K562 (cell line): Measurements from ENCODE around the gene TTK. TPM values are rescaled to one million over a fixed set of nuclear protein-coding genes. Genes with fewer than 3 reads are reported as not detected.

ENCODE experiments used
- ATAC-seq: fragments of 200-7000 bp; cut with Tn5 transposase; 3 replicates; pipeline ENCODE4 v1.9.1; 2020; ENCODE audit warnings: moderate library complexity
- BruUV-seq: library from RNA; stranded (reverse); fragments of 400-500 nt; replicated peaks from 2 replicates; lab custom pipeline; 2021; lab: Mats Ljungman, UMichigan
- CTCF ChIA-PET: fragments of 300-600 bp; formaldehyde crosslinking; extraction: SDS; loops from one replicate; lab custom pipeline; 2021; ENCODE audit warnings: low intra/inter-chr PET ratio; lab: Yijun Ruan, JAX
- POLR2A ChIA-PET: fragments of 300-600, 350-650 bp; sonication (Branson Sonifier 250); formaldehyde crosslinking; extraction: SDS; loops from one replicate; lab custom pipeline; 2021; ENCODE audit warnings: antibody characterized with exemption, inconsistent platforms; lab: Yijun Ruan, JAX
- DNase-seq, 4 experiments: peaks; one replicate each; pipeline versions ENCODE4 v3.0.0 to v3.0.0-alpha.2; 2011 to 2018; ENCODE audit warnings: low spot score in 3 of 4, mixed read lengths in 3 of 4; ENCODE audit errors: extremely low read depth in 1 of 4
- FAIRE-seq: peaks from 2 replicates; lab custom pipeline; 2011; peaks lifted over from hg19 to GRCh38; lab: Jason Lieb, UNC
- H2AFZ ChIP-seq: 2 replicates; pipeline ENCODE4 v1.6.0; 2011; ENCODE audit warnings: low read depth, low read length, control low read depth, inconsistent platforms
- H3K27ac ChIP-seq: fragments of 200-600 bp; 3 replicates; pipeline ENCODE4 v1.8.0; 2011; ENCODE audit warnings: low read depth, mild to moderate bottlenecking, control low read depth, inconsistent platforms, low read length, moderate library complexity, mixed read lengths; ENCODE audit errors: extremely low read depth
- H3K27me3 ChIP-seq, 2 experiments: fragments of 300-600 bp in 1 of 2; 2 replicates in 1 of 2; 3 replicates in 1 of 2; pipeline versions ENCODE4 v1.6.0 to v1.8.0; 2011; ENCODE audit warnings: inconsistent platforms in 2 of 2, low read length in 2 of 2, mild to moderate bottlenecking in 1 of 2, mixed read lengths in 1 of 2, moderate library complexity in 1 of 2; ENCODE audit not compliant: control insufficient read depth in 2 of 2, insufficient read depth in 2 of 2
- H3K36me3 ChIP-seq: fragments of 300-600 bp; 3 replicates; pipeline ENCODE4 v1.8.0; 2011; ENCODE audit warnings: mild to moderate bottlenecking, low read length, inconsistent platforms; ENCODE audit not compliant: control insufficient read depth, insufficient read depth
- H3K4me1 ChIP-seq, 2 experiments: fragments of 200-600 bp in 1 of 2; replicated peaks in 1 of 2; 2 replicates in 1 of 2; 3 replicates in 1 of 2; pipeline versions ENCODE4 v1.5.1 to v1.8.0; 2011; ENCODE audit warnings: inconsistent platforms in 2 of 2, low read length in 2 of 2, mild to moderate bottlenecking in 1 of 2, mixed read lengths in 1 of 2, moderate library complexity in 1 of 2; ENCODE audit not compliant: control insufficient read depth in 2 of 2, insufficient read depth in 2 of 2
- H3K4me2 ChIP-seq: 2 replicates; pipeline ENCODE4 v1.6.1; 2011; ENCODE audit warnings: low read length, control low read depth, inconsistent platforms, mixed read lengths; ENCODE audit not compliant: insufficient read depth
- H3K4me3 ChIP-seq: fragments of 200-600 bp; sonication (generic), shearing (Covaris generic); 2 replicates; pipeline ENCODE4 v1.5.1; 2016; ENCODE audit warnings: control low read depth, inconsistent platforms
- H3K79me2 ChIP-seq: fragments of 200-600 bp; 3 replicates; pipeline ENCODE4 v1.8.0; 2011; ENCODE audit warnings: low read length, inconsistent platforms; ENCODE audit not compliant: control insufficient read depth, insufficient read depth
- H3K9ac ChIP-seq, 2 experiments: 2 replicates each; pipeline versions ENCODE4 v1.6.0 to v1.6.1; 2011; ENCODE audit warnings: low read depth in 2 of 2, low read length in 2 of 2, control low read depth in 1 of 2, inconsistent platforms in 1 of 2, mild to moderate bottlenecking in 1 of 2, mixed read lengths in 1 of 2; ENCODE audit not compliant: insufficient read depth in 1 of 2
- H3K9me1 ChIP-seq: one replicate; pipeline ENCODE4 v1.6.0; 2011; ENCODE audit warnings: inconsistent platforms, mild to moderate bottlenecking, low read length, moderate library complexity; ENCODE audit not compliant: control insufficient read depth, insufficient read depth
- H3K9me3 ChIP-seq: replicated peaks from 2 replicates; pipeline ENCODE4 v1.5.1; 2011; ENCODE audit warnings: low read depth, low read length, inconsistent platforms; ENCODE audit not compliant: control insufficient read depth, insufficient read depth
- H4K20me1 ChIP-seq: replicated peaks from 2 replicates; pipeline ENCODE4 v1.6.1; 2011; ENCODE audit warnings: low read length, inconsistent platforms, mixed read lengths; ENCODE audit not compliant: control insufficient read depth, insufficient read depth
- CAMTA2 ChIP-seq: fragments of 250-450 bp; sonication (Bioruptor Pico); conservative IDR thresholded peaks from 2 replicates; pipeline ENCODE4 v1.5.1; 2022
- HIVEP1 ChIP-seq: fragments of 250-450 bp; sonication (Bioruptor Pico); IDR thresholded peaks from 2 replicates; pipeline ENCODE4 v1.4.0; 2020; ENCODE audit warnings: mild to moderate bottlenecking
- HNRNPK ChIP-seq: fragments of 200-400 bp; formaldehyde crosslinking; IDR thresholded peaks from one replicate; pipeline ENCODE4 v1.6.1; 2018; ENCODE audit warnings: mild to moderate bottlenecking, low read depth, low read length; ENCODE audit not compliant: poor library complexity, severe bottlenecking
- KDM4B ChIP-seq, 2 experiments: fragments of 450-650 bp in 1 of 2; sonication (generic) in 1 of 2; IDR thresholded peaks; 2 replicates each; pipeline ENCODE4 v1.6.1; 2016 to 2017; ENCODE audit warnings: borderline replicate concordance in 2 of 2, antibody characterized with exemption in 1 of 2, low read depth in 1 of 2, mild to moderate bottlenecking in 1 of 2
- KLF16 ChIP-seq: IDR thresholded peaks from 2 replicates; pipeline ENCODE4 v1.6.1; 2016; ENCODE audit warnings: antibody characterized with exemption
- RBM14 ChIP-seq: fragments of 200-400 bp; formaldehyde crosslinking; IDR thresholded peaks from 2 replicates; pipeline ENCODE4 v1.6.1; 2018; ENCODE audit warnings: low read depth, mild to moderate bottlenecking, low read length, moderate library complexity, borderline replicate concordance; ENCODE audit not compliant: insufficient read depth
- RBM22 ChIP-seq: fragments of 200-400 bp; formaldehyde crosslinking; IDR thresholded peaks from 2 replicates; pipeline ENCODE4 v1.6.1; 2018; ENCODE audit warnings: low read length, low read depth; ENCODE audit not compliant: poor library complexity, severe bottlenecking
- STAT5A ChIP-seq: IDR thresholded peaks from 2 replicates; pipeline ENCODE4 v1.6.1; 2012; ENCODE audit warnings: low read length, inconsistent platforms, borderline replicate concordance
- YY1 ChIP-seq, 3 experiments: IDR thresholded peaks; 2 replicates each; pipeline ENCODE4 v1.6.1; 2011; ENCODE audit warnings: low read length in 2 of 3, mild to moderate bottlenecking in 2 of 3, moderate library complexity in 2 of 3, borderline replicate concordance in 1 of 3, control low read depth in 1 of 3, low read depth in 1 of 3; ENCODE audit not compliant: insufficient read depth in 3 of 3, insufficient replicate concordance in 2 of 3, control insufficient read depth in 1 of 3, insufficient read length in 1 of 3; ENCODE audit errors: extremely low read depth in 1 of 3
- ZBTB17 ChIP-seq: fragments of 450-650 bp; formaldehyde crosslinking; IDR thresholded peaks from 2 replicates; pipeline ENCODE4 v1.4.0; 2020; ENCODE audit warnings: mild to moderate bottlenecking
- ZNF232 ChIP-seq: sonication (generic); formaldehyde crosslinking; IDR thresholded peaks from 2 replicates; pipeline ENCODE4 v1.8.0; 2022; ENCODE audit warnings: mild to moderate bottlenecking, missing genetic modification reagents
- ZNF57 ChIP-seq: fragments of 450-650 bp; formaldehyde crosslinking; IDR thresholded peaks from 2 replicates; pipeline ENCODE4 v1.4.0; 2020; ENCODE audit warnings: mild to moderate bottlenecking, moderate library complexity
- WGBS: fragments of 100-300 bp; shearing (Covaris generic); methylation state at CpG from one replicate; pipeline ENCODE4 v1.1.6; 2016; ENCODE audit warnings: low coverage, mixed read lengths; ENCODE audit not compliant: insufficient coverage; ENCODE audit errors: missing lambda C conversion rate; 5-methylcytosine and 5-hydroxymethylcytosine counted together
- in situ Hi-C: fragments of 300-500 bp; cut with MboI; formaldehyde crosslinking; loops from 4 replicates; pipeline ENCODE4 v1.15.0; 2018; ENCODE audit warnings: inconsistent platforms, mixed read lengths
- intact Hi-C: fragments of 100-400 bp; cut with micrococcal nuclease; formaldehyde crosslinking; loops from 2 replicates; pipeline ENCODE4 v1.14.2; 2022
- polyA plus RNA-seq, 8 experiments: library from polyadenylated mRNA; depleted of rRNA in 4 of 8; stranded (reverse) in 5 of 8; unstranded in 3 of 8; fragments of >200 nt; fragmentation: Nextera tagmentation in 2 of 8; fragmentation: Illumina TruSeq in 1 of 8; extraction: Ambion mirVana in 2 of 8; extraction: Trizol in 1 of 8; gene quantifications; 2 replicates each; pipeline versions ENCODE4 v1.2.1 to v1.2.3, GENCODE V29; 2011 to 2014; ENCODE audit warnings: inconsistent platforms in 1 of 8, missing spikeins in 1 of 8
- total RNA-seq, 7 experiments: library from RNA; depleted of rRNA in 6 of 7; stranded (reverse); fragments of >200 nt in 6 of 7; fragmentation: Illumina TruSeq in 2 of 7; extraction: Trizol in 2 of 7; gene quantifications; 2 replicates each; pipeline versions ENCODE4 v1.2.1 to v1.2.3, GENCODE V29; 2011 to 2021; ENCODE audit warnings: low replicate concordance in 1 of 7
- TF ChIP-seq, protein P1 (sequence below): sonication (generic); formaldehyde crosslinking; IDR thresholded peaks from 2 replicates; pipeline ENCODE4 v1.8.0; 2022; ENCODE audit warnings: mild to moderate bottlenecking, missing genetic modification reagents
- TF ChIP-seq, protein P2 (sequence below), 2 experiments: fragments of 450-650 bp; IDR thresholded peaks; 2 replicates each; pipeline ENCODE4 v1.6.1; 2016; ENCODE audit warnings: mild to moderate bottlenecking in 2 of 2, borderline replicate concordance in 1 of 2, low read depth in 1 of 2, moderate library complexity in 1 of 2

The TTK gene
- total and polyA plus RNA-seq, 9 of the 15 experiments (the other 6 are each of a cell fraction or from before 2014, with no cell fraction given): 32.7 to 58.9 (median 52.8) TPM

DNA sequence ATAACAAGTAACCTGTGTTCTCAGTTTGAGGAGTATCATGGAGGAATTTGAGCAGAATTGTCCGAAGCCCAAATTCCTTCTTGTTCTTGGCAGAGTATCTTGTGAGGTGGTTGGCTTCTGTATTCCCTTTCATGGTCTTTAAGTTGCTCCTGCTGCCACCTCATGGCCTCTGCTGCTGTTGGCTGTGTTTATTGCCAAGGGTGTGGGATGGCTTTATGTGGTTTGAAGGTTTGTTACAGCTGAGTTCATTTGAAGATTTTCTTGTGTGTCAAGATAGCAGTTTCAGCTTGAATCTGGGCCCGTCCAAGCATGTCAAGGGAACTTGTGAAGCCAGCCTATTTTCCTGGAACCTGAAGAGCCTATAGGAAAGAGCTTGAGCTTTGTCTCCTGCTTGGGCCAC, 20.2 kb upstream of the TTK start:
- FAIRE-seq: peak; percentile 11
- intact Hi-C loops: no loop called here
- TF ChIP-seq HNRNPK: no peak
- no peak for TF ChIP-seq KDM4B (IDR thresholded peaks at IDR 0.05; ENCODE audit: borderline replicate concordance in 2 of 2, low read depth in 1 of 2)
- TF ChIP-seq, protein P1, sequence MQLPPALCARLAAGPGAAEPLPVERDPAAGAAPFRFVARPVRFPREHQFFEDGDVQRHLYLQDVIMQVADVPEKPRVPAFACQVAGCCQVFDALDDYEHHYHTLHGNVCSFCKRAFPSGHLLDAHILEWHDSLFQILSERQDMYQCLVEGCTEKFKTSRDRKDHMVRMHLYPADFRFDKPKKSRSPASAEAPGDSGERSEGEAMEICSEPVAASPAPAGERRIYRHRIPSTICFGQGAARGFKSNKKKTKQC (CRISPR knock-in tag): no peak
- TF ChIP-seq ZNF57 (CRISPR knock-in tag): no peak
- TF ChIP-seq RBM14: no peak
- TF ChIP-seq ZNF232: no peak
- no peak for TF ChIP-seq KLF16
- no peak for TF ChIP-seq YY1 (IDR thresholded peaks at IDR 0.05; ENCODE audit: borderline replicate concordance in 1 of 3, control insufficient read depth in 1 of 3, extremely low read depth in 1 of 3, insufficient read depth in 3 of 3, insufficient read length in 1 of 3, insufficient replicate concordance in 2 of 3, low read depth in 1 of 3, low read length in 2 of 3)
- TF ChIP-seq, protein P2, sequence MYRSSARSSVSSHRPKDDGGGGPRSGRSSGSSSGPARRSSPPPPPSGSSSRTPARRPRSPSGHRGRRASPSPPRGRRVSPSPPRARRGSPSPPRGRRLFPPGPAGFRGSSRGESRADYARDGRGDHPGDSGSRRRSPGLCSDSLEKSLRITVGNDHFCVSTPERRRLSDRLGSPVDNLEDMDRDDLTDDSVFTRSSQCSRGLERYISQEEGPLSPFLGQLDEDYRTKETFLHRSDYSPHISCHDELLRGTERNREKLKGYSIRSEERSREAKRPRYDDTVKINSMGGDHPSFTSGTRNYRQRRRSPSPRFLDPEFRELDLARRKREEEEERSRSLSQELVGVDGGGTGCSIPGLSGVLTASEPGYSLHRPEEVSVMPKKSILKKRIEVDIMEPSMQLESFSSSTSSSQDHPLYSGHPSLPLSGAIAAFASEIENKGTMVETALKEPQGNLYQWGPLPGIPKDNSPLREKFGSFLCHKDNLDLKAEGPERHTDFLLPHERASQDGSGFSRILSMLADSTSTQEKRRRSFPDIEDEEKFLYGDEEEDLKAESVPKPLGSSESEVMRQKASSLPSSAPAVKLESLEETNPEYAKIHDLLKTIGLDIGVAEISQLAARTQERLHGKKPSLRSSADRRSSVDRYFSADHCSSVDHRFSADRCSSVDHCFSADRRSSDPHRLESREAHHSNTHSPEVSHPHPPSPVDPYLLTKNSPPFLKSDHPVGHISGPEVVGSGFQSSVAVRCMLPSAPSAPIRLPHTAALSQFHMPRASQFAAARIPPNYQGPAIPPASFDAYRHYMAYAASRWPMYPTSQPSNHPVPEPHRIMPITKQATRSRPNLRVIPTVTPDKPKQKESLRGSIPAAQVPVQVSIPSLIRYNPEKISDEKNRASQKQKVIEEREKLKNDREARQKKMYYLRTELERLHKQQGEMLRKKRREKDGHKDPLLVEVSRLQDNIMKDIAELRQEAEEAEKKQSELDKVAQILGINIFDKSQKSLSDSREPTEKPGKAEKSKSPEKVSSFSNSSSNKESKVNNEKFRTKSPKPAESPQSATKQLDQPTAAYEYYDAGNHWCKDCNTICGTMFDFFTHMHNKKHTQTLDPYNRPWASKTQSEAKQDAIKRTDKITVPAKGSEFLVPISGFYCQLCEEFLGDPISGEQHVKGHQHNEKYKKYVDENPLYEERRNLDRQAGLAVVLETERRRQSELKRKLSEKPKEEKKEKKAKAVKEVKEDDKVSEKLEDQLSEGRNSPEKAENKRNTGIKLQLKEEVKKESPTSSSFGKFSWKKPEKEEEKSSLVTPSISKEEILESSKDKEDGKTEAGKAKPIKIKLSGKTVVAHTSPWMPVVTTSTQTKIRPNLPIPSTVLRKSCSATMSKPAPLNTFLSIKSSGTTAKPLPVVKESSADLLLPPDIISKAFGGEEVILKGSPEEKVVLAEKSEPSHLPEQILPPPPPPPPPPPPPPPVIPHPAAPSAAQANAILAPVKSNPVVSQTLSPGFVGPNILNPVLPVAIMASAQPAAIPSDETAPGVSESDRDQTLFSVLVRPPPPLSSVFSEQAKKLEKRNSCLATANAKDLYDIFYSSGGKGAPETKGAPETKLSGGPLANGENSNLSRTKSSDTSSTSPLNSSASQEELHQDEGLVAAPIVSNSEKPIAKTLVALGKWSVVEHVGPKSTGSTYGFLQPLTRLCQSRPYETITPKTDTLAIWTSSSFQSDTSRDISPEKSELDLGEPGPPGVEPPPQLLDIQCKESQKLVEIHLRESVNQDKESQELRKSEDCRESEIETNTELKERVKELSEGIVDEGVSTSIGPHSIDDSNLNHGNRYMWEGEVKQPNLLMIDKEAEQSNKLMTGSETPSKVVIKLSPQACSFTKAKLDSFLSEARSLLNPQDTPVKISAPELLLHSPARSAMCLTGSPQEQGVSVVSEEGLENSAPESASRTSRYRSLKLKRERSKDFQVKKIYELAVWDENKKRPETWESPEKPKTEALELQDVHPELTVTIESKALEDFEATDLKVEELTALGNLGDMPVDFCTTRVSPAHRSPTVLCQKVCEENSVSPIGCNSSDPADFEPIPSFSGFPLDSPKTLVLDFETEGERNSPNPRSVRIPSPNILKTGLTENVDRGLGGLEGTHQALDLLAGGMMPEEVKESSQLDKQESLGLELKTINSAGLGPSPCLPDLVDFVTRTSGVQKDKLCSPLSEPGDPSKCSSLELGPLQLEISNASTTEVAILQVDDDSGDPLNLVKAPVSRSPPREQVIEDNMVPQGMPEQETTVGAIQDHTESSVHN (IDR thresholded peaks at IDR 0.05; ENCODE audit: borderline replicate concordance in 1 of 2, low read depth in 1 of 2): no peak
- TF ChIP-seq RBM22: no peak
- no peak for TF ChIP-seq STAT5A
- no peak for TF ChIP-seq HIVEP1 (CRISPR knock-in tag)
- TF ChIP-seq CAMTA2 (CRISPR knock-in tag): no peak
- no peak for TF ChIP-seq ZBTB17 (CRISPR knock-in tag)

More for the DNA sequence above, 20.2 kb upstream of the TTK start:
- H3K27me3 ChIP-seq: no peaks in the 10 kb centered on the region
- H4K20me1 ChIP-seq: no peaks in the 10 kb centered on the region
- H3K79me2 ChIP-seq: no peaks in the 10 kb centered on the region
- H3K36me3 ChIP-seq: no peaks in the 10 kb centered on the region
- H3K4me3 ChIP-seq: no peak overlapping the region
- H3K9me3 ChIP-seq: no peaks in the 10 kb centered on the region
- no TSS peak for BruUV-seq
- H3K27ac ChIP-seq: no peak overlapping the region
- no peak overlapping the region for H2AFZ ChIP-seq
- no peak for DNase-seq
- no peak overlapping the region for H3K4me2 ChIP-seq
- H3K9me1 ChIP-seq: no peaks in the 10 kb centered on the region
- ChIA-PET POLR2A (interaction anchor here (0.5 to 0.6 kb wide), 2 partner anchors 86 to 283 kb away, joined by 3 read pairs; no protein-coding TSS in a partner anchor), CTCF (no interaction called here)
- no peaks in the 10 kb centered on the region for H3K4me1 ChIP-seq
- 0% methylated on average over 2 of the region's 2 CpGs for WGBS
- H3K9ac ChIP-seq: no peak overlapping the region
- in situ Hi-C loops: no loop called here
- peak; percentile 44; the same call in 1 of the 3 replicates for ATAC-seq
